NCI-H460 (cell line): ENCODE data around the gene ZNF577. TPM values are rescaled to one million over a fixed set of nuclear protein-coding genes. Genes with fewer than 3 reads are reported as not detected.
"Not testable (repeated sequence)": the region's sequence is repeated elsewhere in the genome, so short reads cannot be mapped to it uniquely, and the experiment has no call there.

ENCODE experiments used
- DNase-seq: peaks from one replicate; pipeline ENCODE4 v3.0.0-alpha.2; 2016; ENCODE audit warnings: low read depth; ENCODE audit errors: extremely low read depth
- polyA plus RNA-seq: library from polyadenylated mRNA; depleted of rRNA; stranded (reverse); fragments of >200 nt; gene quantifications from 2 replicates; pipeline ENCODE4 v1.2.3, GENCODE V29; 2014; cell fraction: nucleus; rRNA removed
- total RNA-seq: library from RNA; depleted of rRNA; stranded (reverse); fragments of >200 nt; shearing (Covaris generic); gene quantifications from 2 replicates; pipeline ENCODE4 v1.2.3, GENCODE V29; 2014; rRNA removed

ZNF577 gene
- total RNA-seq, result 0.63 and 1.0 TPM in 2 replicates
- 0.44 and 0.58 TPM in 2 replicates for polyA plus RNA-seq

DNA sequence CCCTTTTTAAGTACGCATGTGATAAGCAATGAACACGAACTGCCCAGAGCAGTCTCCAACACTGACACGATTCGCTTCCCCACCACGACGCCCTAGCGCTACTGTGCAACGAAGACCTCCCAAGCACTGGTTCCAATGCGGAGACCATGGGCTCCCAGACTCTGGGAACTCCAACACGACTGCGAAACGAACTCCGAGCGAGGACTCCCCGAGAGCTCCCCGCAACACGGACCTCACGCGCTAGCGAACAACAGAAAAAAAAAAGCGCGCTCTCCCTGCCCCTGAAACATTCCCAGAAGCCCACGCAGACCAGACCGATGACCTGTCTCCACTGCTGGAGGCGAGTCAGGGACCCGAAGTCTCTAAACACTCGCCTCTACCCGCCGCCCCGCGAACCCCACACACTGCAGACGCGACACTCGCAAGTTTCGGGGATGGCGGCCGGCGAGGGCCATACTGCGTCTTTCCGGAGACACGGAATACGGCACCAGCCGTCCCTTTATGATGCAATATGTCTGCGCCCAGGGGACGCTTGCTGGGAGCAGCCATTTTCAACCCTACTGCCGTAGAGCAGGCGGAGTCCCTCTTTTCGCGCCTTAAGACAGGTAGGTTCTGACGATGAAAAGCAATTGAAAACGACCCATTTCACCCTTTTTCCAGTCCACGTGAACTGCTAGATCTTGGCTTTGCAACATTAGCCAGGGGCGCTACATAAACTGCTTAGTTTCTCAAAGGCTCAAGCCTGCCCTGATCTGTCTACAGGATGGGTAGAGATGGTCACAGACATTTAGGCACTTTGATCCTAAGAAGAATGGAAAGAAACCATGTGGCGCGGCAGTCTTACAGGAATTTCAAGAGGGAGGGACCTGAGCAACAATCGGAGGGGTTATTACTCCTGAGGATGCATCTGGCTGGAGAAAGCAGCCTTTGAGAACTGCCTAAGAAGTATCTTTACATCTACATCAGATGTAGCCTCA lies at the start of gene ZNF577:
ZNF577 (minus strand) TSS at position 430 of the 977 bp plus-strand sequence. CDS start 7,569 bp downstream, outside the sequence.
- DNase-seq, result no peak

DNA sequence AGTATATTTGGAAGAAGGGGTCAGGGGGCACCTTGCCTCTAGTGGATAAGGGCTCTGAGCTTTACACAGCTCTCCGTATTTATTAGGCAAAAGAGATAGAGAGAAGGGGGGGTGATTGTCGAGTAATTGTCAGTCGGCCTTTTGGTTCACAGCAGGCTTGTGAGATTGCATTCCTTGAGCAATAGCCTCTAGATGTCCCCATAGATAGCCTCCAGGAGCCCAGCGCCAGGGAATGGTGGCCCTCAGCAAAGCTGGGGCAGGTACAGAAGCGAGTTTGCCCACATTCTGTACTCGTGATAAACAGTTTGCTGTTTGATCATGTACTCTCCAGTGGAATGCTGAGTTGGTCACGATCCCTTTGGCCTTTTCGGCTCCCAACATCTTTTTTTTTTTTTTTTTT lies 44.2 kb upstream of the ZNF577 start:
- no peak for DNase-seq

DNA sequence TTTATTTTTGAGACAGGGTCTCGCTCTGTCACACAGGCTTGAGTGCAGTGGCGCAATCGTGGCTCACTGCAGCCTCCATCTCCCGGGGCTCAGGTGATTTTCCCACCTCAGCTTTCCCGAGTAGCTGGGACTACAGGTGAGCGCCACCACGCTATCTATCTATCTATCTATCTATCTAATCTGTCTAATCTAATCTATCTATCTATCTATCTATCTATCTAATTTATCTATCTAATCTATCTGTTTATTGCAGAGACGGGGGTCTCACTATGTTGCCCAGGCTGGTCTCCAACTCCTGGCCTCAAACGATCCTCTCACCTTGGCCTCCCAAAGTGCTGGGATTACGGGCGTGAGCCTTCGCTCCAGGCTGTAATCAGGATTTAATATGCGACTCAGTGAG lies 40.1 kb upstream of the ZNF577 start:
- no peak for DNase-seq

DNA sequence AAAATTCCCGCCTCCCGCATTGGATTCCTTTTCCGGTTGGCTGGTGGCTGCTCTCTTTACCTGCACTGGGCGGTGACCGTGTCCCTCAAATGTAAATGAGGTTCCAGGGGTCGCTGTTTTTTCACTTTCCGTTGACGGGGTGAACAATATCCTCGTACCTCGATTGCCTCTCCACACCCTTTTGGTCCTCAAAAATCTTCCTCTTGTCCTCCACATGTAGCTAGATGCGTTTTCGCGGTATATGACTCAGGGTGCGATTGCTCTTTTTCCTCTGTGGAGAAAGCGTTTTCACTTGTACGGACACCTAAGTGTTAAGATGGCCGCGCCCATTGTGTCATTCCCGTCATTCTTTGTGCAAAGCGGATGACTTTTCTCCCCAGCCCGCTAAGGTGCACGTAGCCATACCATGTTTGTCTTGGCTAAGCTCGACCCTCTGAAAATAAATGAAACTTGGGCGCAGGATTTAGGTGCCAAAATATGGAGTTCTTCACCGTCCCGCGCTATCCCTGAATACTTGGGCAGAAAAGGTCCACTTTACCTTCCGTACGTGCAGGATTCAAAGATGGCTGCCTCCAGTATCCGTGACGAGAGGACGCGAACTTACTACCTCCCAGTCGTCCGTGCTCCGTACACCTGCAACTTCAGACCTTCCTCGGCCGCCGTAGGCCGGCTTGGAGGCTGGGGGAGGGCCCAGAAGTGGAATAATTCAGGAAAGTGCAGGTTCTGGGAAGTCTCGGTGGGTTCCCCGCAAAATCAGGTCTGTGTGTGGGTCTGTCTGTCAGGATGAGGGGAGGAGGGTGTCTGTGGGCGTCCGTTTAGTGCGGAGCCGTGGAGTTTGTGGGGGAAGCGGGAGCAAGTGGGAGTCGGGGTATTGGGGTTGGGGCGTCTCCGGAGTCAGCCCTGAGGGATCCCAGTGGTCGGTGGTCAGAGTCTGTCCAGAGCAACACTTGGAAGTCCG lies 39.3 kb upstream of the ZNF577 start, which contains the start of gene ZNF613:
ZNF613 (plus strand) TSS at position 689 of the 958 bp plus-strand sequence. CDS start 8,749 bp downstream, outside the sequence.
- DNase-seq, result peak; percentile 81

DNA sequence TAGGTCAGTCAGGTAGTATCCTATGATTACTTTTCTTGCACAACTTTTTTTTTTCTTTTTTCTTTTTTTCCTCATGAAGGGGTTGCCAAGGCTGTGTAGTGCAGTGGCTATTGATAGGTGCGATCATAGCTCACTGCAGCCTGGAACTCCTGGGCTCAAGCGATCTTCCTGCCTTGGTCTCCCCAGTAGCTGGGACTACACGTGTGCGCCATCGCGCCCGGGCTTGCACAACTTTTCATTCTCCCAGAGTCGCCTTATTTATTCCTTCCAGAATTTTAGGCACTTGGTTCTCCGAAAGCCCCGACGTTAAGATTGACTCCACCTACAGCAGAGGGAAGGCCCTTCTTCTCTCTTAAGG lies 38.7 kb upstream of the ZNF577 start:
- no peak for DNase-seq

DNA sequence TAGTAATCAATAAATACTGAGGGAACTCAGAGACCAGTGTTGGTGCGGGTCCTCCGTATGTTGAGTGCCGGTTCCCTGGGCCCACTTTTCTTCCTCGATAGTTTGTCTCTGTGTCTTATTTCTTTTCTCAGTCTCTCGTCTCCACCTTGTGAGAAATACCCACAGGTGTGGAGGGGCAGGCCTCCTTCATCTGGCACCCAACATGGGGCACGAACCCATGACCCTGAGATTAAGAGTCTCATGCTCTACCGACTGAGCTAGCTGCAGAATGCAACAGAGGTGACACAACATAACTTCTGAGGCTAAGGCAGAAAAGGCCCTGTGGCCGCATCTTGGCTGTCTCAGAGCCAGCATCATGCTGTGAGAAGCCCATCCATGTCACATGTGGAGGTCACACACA lies 34.2 kb upstream of the ZNF577 start:
- DNase-seq, result no peak

DNA sequence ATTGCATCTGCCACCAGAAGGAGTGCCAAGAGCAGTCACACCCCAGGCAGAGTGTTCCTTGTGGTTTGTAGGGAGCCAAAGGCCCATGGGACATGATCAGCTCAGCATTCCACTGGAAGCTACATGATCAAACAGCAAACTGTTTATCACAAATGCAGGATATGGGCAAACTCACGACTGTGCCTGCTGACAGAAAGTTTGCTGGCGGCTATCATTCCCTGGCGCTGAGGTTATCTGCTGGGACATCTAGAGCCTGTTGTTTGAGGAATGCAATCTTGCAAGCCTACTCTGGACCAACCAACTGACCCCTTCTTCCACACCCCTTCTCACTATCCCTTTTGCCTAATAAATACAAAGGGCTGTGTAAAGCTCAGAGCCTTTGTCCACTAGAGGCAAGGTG lies 31.9 kb upstream of the ZNF577 start:
- no peak for DNase-seq

DNA sequence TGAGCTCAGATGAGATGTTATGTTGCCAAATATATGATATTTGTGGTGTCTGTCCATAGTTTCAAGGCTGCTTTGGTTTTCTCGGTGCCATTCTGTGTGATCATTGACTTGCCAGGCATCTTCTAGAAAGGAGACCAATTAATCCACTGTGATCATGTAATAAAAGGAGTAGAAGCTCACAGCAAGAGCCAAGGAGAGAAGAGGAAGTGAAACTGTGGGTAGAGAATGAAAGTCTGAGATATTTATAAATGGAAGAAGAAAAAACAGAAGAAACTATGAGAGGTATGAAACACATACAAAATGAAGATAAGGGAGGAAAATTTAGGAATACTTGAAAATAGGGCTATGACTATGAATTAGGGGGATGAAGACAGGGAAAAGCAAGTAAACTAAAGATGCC lies 28.4 kb upstream of the ZNF577 start:
- DNase-seq, result no peak

DNA sequence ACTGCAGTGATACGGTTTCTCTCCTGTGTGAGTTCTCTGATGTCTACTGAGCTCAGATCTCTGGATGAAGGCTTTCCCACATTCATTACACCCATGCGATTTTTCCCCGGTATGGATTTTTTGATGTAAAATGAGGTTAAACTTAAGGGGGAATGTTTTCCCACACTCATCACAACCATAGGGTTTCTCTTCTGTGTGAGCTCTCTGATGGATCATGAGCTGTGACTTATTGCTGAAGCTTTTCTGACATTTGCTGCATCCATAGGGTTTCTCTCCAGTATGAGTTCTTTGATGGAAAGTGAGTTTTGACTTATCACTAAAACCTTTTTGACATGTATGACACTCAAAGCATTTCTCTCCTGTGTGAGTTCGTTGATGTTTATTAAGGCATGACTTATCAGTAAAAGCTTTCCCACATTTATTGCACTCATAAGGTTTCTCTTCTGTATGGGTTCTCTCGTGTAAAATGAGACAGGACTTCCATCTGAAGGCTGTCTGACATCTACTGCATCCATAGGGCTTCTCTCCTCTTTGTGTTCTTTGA lies 27.6 kb upstream of the ZNF577 start:
- no peak for DNase-seq

DNA sequence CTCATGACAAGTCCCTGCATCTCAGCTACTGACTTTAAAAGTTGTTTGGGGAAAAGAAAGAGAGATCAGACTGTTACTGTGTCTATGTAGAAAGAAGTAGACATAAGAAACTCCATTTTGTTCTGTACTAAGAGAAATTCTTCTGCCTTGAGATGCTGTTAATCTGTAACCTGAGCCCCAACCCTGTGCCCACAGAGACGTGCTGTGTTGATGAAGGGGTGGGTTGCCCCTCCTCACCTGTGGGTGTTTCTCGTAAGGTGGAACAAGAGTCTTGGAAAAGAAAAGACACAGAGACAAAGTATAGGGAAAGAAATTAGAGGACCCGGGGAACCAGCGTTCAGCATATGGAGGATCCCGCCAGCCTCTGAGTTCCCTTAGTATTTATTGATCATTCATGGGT lies 20.2 kb upstream of the ZNF577 start:
- DNase-seq, result not testable (repeated sequence)

DNA sequence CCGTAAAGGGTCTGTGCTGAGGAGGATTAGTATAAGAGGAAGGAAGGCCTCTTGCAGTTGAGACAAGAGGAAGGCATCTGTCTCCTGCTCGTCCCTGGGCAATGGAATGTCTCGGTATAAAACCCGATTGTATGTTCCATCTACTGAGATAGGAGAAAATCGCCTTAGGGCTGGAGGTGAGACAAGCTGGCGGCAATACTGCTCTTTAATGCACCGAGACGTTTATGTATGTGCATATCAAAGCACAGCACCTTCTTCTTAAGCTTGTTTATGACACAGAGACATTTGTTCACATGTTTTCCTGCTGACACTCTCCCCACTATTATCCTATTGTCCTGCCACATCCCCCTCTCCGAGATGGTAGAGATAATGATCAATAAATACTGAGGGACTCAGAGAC lies 18.4 kb upstream of the ZNF577 start:
- not testable (repeated sequence) for DNase-seq

DNA sequence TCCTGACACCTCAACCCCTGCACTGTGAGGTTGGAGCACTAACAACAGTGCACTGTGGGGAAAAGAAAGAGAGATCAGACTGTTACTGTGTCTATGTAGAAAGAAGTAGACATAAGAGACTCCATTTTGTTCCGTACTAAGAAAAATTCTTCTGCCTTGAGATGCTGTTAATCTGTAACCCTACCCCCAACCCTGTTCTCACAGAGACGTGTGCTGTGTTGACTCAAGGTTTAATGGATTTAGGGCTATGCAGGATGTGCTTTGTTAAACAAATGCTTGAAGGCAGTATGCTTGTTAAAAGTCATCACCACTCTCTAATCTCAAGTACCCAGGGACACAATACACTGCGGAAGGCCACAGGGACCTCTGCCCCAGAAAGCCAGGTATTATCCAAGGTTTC lies 17.9 kb upstream of the ZNF577 start:
- not testable (repeated sequence) for DNase-seq

DNA sequence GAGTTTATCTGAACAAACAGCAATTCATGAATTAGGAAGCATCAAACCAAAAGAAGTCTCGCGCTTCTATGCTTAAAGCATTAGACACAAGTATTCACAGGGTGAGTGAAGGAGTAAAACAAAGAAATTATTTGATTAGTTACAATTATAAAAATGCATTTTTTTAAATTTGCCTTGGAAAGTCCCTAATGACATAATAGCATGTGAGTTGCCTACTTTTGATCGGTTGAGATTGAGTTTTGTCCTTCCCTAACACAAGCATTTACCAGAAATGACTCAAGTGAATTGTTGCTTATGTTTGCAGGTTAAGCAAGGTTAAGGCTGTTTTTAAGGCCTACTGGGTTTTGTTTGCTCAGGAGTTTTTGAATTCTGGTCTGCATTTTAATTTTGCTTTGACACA lies 17.5 kb upstream of the ZNF577 start:
- no peak for DNase-seq

DNA sequence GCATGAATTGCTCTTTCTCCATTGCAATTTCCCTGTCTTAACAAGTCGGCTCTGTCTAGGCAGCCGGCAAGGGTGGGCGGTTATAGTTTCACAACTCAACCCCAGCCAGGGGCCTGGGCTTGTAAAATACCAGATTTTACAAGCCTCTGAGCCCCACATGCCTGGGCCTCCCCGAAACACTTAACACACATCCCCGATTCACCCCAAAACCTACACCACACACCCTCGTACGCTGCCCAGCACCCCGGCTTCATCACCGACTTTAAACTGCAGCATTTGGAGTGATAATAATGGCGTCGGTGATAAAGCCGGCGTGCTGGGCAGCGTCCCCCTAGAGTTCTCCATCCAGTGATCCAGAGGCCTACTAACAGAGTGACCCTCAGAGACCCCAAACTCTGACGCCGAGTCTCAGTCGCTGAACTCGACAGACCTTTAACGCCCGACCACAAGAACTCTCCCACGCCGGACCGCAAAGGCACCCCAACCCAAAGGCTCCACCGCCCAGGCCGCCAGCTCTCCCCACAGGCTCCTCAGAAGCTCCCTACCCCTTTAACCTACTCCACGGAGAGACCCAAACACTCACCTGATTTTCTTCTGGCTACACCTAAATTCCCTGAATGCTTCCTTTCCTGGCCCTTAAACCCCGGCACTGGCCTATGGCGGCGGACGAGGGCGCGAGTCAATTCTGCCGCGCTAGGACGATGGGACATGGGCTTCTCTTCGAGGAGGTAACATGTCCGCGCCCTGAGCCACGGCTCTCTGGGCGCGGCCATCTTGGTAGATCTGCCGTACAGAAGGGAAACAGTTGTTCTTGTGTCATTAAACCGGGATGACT lies 16.8 kb upstream of the ZNF577 start, which contains the start of gene ZNF649:
ZNF649 (minus strand) TSS at position 687 of the 835 bp plus-strand sequence. CDS start 4,910 bp downstream, outside the sequence.
- DNase-seq, result peak; percentile 17

DNA sequence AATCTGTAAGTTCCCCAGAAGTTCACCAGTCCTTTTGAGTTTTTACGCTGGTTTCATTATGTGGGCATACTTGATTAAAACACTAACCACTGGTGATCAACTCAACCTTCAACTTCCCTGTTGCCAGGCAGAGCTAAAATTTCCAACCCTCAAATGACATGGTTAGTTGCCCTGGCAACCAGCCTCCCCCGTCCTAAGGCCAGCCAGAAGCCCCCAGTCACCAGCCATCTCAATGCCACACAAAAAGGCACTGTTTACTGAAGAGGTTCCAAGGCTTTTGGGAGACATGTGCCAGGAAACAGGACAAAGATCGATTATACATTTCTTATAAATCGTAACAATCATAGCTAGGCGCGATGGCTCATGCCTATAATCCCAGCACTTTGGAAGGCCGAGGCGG lies 15.4 kb upstream of the ZNF577 start:
- no peak for DNase-seq

DNA sequence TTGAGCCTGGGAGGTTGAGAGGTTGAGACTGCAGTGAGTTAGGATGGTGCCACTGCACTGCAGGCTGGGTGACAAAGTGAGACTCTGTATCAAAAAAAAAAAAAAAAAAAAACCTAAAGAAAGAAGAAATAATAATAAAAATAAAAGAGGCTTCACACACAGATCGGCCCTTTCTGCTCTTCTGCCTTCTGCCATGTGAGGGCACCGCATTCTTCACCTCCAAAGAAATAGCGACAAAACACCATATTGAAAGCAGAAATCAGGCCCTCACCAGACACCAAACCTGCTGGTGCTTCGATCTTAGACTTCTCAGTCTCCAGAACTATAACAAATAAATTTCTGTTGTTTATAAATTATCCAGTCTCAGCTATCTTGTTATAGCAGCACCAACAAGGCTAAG lies 14.1 kb upstream of the ZNF577 start:
- DNase-seq, result no peak

DNA sequence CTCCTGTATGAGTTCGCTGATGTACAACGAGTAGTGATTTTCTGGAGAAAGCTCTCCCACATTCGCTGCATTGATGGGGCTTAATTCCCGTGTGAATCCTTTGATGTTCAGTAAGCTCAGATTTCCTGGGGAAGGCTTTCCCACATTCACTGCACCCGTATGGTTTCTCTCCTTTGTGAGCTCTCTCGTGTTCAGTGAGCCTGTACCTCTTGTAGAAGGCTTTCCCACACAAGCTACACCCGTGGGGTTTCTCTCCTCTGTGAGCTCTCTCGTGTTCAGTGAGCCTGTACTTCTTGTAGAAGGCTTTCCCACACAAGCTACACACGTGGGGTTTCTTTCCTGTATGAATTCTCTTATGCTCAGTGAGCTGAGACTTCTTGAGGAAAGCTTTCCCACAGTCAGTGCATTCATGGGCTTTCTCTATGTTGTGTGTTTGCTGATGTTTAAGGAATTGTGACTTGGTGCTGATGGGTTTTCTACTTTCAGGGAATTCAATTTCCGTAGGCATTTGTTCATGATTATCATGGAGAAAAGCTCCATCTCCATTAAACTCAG lies 3.5 kb upstream of the ZNF577 start:
- no peak for DNase-seq

DNA sequence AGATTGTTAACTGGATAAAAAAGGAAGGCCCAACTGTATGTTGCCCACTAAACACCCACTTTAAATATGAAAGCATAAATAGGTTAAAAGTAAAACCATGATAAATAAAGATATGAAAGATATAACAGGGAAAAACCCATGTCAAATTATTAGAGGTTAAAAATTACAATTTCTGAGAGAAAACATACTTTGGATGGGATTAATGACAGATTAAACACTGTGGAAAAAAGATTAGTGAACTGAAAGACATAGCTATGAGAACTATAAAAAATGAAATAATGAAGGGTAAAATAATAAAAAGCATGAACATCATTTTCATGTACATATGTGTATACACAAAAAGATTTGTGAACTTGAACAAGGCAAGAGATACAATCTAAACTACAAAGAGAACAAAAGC lies 2.2 kb upstream of the ZNF577 start:
- DNase-seq, result no peak

DNA sequence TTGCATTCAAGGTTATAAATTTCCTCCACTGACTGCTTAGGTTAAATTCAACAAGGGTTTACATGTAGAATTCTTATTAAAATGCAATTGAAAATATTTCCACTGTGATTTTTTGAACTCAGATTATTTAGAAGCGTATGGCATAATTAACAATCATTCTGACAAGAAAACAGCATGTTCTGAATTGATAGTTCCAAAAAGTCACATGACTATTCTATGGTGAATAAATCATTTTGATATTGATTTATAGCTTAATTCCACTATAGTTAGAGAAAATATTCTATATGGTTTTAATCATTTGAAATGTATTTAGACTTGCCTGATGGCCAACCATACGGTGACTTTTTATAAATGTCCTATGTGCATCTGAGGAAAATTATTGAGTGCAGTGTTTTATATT lies 3.0 kb downstream of the ZNF577 start:
- no peak for DNase-seq
